Glutamatergic neuron (in vitro differentiated cells): Measurements from ENCODE around the gene EPHA5. TPM values are rescaled to one million over a fixed set of nuclear protein-coding genes. Genes with fewer than 3 reads are reported as not detected.
A peak's percentile ranks its signal among the peaks of the same experiment; 100 is the strongest.

Experiments used
- DNase-seq: peaks from one replicate; pipeline ENCODE4 v3.0.0; 2022
- H3K27ac Mint-ChIP-seq: one replicate; pipeline ENCODE4 v1.8.0; 2020; ENCODE audit warnings: mild to moderate bottlenecking, mixed read lengths, inconsistent platforms; ENCODE audit not compliant: unreplicated experiment
- H3K27me3 Mint-ChIP-seq: one replicate; pipeline ENCODE4 v1.8.0; 2020; ENCODE audit warnings: mild to moderate bottlenecking, moderate library complexity, mixed read lengths, inconsistent platforms; ENCODE audit not compliant: unreplicated experiment
- H3K36me3 Mint-ChIP-seq: one replicate; pipeline ENCODE4 v1.8.0; 2020; ENCODE audit warnings: mild to moderate bottlenecking, mixed read lengths, inconsistent platforms; ENCODE audit not compliant: unreplicated experiment
- H3K4me1 Mint-ChIP-seq: one replicate; pipeline ENCODE4 v1.8.0; 2020; ENCODE audit warnings: mild to moderate bottlenecking, low read depth, mixed read lengths, inconsistent platforms; ENCODE audit not compliant: unreplicated experiment
- H3K4me3 Mint-ChIP-seq: one replicate; pipeline ENCODE4 v1.8.0; 2020; ENCODE audit warnings: mild to moderate bottlenecking, mixed read lengths, inconsistent platforms; ENCODE audit not compliant: unreplicated experiment
- H3K9me3 Mint-ChIP-seq: one replicate; pipeline ENCODE4 v1.8.0; 2020; ENCODE audit warnings: mild to moderate bottlenecking, moderate library complexity, mixed read lengths, inconsistent platforms; ENCODE audit not compliant: unreplicated experiment
- total RNA-seq: library from RNA; stranded (reverse); fragmentation: NEBNext Ultra II Directional; extraction: Animal tissue kit (Norgen Biotek cat#: 25700); gene quantifications from one replicate; pipeline ENCODE4 v1.2.1, GENCODE V29; 2021; ENCODE audit not compliant: unreplicated experiment
- TF ChIP-seq, protein P1 (sequence below): fragments of 200-600 bp; sonication (generic); IDR thresholded peaks from one replicate; pipeline ENCODE4 v1.5.0; 2021; ENCODE audit not compliant: partially characterized antibody, unreplicated experiment

The EPHA5 gene
- total RNA-seq, 1 donor from 2014 or later = 108 TPM

GRCh38 chr4:65437102-65437501 is 233.2 kb downstream of the EPHA5 start:
- Mint-ChIP-seq H3K4me3 (no peak overlapping the region), H3K4me1 (no peaks in the 10 kb centered on the region), H3K27me3 (no peaks in the 10 kb centered on the region), H3K36me3 (no peaks in the 10 kb centered on the region), H3K27ac (no peak overlapping the region), H3K9me3 (no peaks in the 10 kb centered on the region)
- no peak for DNase-seq
- TF ChIP-seq, protein P1, sequence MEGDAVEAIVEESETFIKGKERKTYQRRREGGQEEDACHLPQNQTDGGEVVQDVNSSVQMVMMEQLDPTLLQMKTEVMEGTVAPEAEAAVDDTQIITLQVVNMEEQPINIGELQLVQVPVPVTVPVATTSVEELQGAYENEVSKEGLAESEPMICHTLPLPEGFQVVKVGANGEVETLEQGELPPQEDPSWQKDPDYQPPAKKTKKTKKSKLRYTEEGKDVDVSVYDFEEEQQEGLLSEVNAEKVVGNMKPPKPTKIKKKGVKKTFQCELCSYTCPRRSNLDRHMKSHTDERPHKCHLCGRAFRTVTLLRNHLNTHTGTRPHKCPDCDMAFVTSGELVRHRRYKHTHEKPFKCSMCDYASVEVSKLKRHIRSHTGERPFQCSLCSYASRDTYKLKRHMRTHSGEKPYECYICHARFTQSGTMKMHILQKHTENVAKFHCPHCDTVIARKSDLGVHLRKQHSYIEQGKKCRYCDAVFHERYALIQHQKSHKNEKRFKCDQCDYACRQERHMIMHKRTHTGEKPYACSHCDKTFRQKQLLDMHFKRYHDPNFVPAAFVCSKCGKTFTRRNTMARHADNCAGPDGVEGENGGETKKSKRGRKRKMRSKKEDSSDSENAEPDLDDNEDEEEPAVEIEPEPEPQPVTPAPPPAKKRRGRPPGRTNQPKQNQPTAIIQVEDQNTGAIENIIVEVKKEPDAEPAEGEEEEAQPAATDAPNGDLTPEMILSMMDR = no peak

DNA sequence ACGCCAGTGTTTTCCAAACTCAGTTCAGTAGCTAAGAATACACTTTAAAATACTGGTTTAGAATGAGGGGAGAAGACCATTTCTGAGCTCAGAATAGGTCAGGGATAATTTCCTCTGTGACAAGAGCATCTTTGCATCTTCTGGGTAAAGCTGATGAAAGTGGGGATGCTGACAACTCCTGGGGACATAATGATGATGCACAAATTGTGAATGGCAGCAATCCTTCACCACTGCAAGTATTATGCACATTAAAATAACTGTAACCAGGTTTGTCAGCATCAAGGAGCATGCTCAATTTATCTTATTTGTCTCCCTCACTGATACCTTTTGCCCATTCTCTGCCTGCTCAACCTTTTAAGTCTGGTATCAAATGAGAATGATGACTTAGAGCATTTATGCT is 248.2 kb downstream of the EPHA5 start:
- TF ChIP-seq, protein P1 = no peak
- no peak for DNase-seq
- H3K4me3 Mint-ChIP-seq = no peak overlapping the region
- peaks cover 2% of the 10 kb centered on the region for H3K4me1 Mint-ChIP-seq
- H3K9me3 Mint-ChIP-seq = peaks cover under 1% of the 10 kb centered on the region
- no peaks in the 10 kb centered on the region for H3K36me3 Mint-ChIP-seq
- H3K27me3 Mint-ChIP-seq = no peaks in the 10 kb centered on the region
- no peak overlapping the region for H3K27ac Mint-ChIP-seq

DNA sequence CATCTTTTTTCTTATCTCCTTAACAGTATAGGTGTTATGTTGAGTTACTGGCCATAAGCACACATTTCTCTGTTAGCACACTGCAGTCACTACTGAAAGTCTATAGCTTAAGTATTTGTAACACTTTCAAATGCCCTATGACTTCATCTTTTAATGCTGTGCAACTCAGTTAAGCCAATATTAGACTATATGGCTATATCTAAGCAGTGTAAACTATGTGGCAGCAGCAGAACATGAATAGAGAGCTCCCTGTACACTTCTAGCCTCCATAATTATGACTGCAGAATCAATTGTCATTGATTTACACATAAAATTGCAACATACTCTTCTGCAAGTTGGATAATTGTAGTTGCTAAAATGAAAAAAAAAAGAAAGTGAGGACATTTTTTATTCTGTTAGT is 250.3 kb downstream of the EPHA5 start:
- Mint-ChIP-seq H3K36me3 (no peaks in the 10 kb centered on the region), H3K27me3 (peaks cover 4% of the 10 kb centered on the region), H3K4me1 (peaks cover 6% of the 10 kb centered on the region), H3K9me3 (peaks cover 4% of the 10 kb centered on the region), H3K27ac (no peak overlapping the region), H3K4me3 (no peak overlapping the region)
- TF ChIP-seq, protein P1 = no peak
- DNase-seq = no peak

GRCh38 chr4:65416891-65417290 is 253.4 kb downstream of the EPHA5 start:
- Mint-ChIP-seq H3K36me3 (no peaks in the 10 kb centered on the region), H3K4me1 (peaks cover 21% of the 10 kb centered on the region), H3K9me3 (peaks cover 4% of the 10 kb centered on the region), H3K27me3 (peaks cover 7% of the 10 kb centered on the region), H3K27ac (peak overlapping the region; percentile 22), H3K4me3 (no peak overlapping the region)
- peak; percentile 65 for DNase-seq
- TF ChIP-seq, protein P1 = no peak

DNA sequence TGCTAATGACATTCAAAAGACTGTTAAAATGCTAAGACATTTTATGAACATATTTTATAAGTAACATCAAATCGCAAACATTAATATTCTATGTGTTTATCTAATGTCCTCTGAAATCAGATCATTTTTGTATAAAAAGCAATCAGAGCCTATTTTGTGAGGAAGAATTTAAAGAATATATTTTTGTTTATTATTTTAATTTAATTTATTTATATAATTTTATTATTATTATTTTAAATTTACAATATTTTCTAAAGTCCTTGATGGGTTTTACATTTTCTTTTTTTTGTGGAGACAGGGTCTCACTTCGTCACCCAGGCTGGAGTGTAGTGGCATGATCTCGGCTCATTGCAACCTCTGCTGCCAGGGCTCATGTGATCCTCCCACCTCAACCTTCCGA is 262.8 kb downstream of the EPHA5 start:
- no peaks in the 10 kb centered on the region for H3K36me3 Mint-ChIP-seq
- peaks cover 4% of the 10 kb centered on the region for H3K4me1 Mint-ChIP-seq
- H3K27me3 Mint-ChIP-seq = no peaks in the 10 kb centered on the region
- no peak overlapping the region for H3K27ac Mint-ChIP-seq
- TF ChIP-seq, protein P1 = no peak
- DNase-seq = no peak
- no peaks in the 10 kb centered on the region for H3K9me3 Mint-ChIP-seq
- no peak overlapping the region for H3K4me3 Mint-ChIP-seq
